ENCODE data around the gene OTOP1.
"Not testable (repeated sequence)": the region's sequence is repeated elsewhere in the genome, so short reads cannot be mapped to it uniquely, and the experiment has no call there.

The OTOP1 gene

GRCh38 chr4:4141186-4141585, 85.5 kb downstream of the OTOP1 start:
- not testable (repeated sequence) for H3K27ac ChIP-seq (ENCODE audit: low read depth, low read length, poor library complexity, severe bottlenecking); H3K9me3 ChIP-seq (ENCODE audit: low read length); H3K27me3 ChIP-seq (ENCODE audit: insufficient read depth, low read length); H3K4me2 ChIP-seq (ENCODE audit: low read length); H3K79me2 ChIP-seq (ENCODE audit: insufficient read depth, low read length); H3K9ac ChIP-seq (ENCODE audit: low read length); H3K9me2 ChIP-seq (ENCODE audit: low read depth, low read length); H2AFZ ChIP-seq (ENCODE audit: low read length); H3K4me1 ChIP-seq (ENCODE audit: insufficient read depth, low read length, severe bottlenecking); H3F3A ChIP-seq (ENCODE audit: insufficient read depth, low read length); H3K36me3 ChIP-seq (ENCODE audit: insufficient read depth, low read length); H3K4me3 ChIP-seq (ENCODE audit: low read depth, low read length, poor library complexity, severe bottlenecking); H4K20me1 ChIP-seq (ENCODE audit: insufficient read depth, low read length)

Measured in OCI-LY1 (cell line).